Suprapubic skin (tissue), 4 donors: ENCODE data around the gene DCTD.

ENCODE experiments used
- EP300 ChIP-seq: sonication (generic); formaldehyde crosslinking; IDR thresholded peaks from one replicate; pipeline ENCODE4 v1.6.1; 2017; ENCODE audit warnings: antibody characterized with exemption
- POLR2AphosphoS5 ChIP-seq, 3 donors: sonication (generic); formaldehyde crosslinking; IDR thresholded peaks; one replicate each; pipeline ENCODE4 v1.6.1; 2017; ENCODE audit warnings: antibody characterized with exemption in 3 of 3

DNA sequence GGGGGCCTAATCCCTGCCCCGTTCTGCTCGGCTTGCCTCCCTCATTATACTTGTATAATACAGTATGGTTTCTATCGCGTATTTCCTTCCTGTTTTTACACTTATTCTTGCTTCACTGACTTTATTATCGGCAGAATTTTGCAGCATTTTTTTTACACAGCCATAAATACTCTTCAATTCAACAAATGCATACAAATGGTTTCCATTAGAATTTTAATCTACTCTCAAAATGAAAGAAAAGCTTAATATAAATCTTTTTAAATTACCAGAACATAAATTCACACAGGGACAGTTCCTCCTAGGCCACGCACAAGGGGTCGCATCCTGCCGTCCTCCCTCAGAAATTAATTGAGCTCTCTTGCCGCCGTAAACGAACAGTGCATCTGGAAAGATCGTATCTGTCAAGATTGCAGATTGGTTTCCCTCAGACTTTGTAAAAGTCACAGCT is 42.9 kb downstream of the DCTD start:
- no peak for TF ChIP-seq EP300
- TF ChIP-seq POLR2AphosphoS5 (IDR thresholded peaks at IDR 0.05) = no peak
